Right lobe of liver (tissue), 4 donors: Measurements from ENCODE around the gene CEP44.

Experiments used
- POLR2A ChIP-seq: fragments of 450-650 bp; IDR thresholded peaks from one replicate; pipeline ENCODE4 v1.6.1; 2017; ENCODE audit warnings: antibody characterized with exemption, mild to moderate bottlenecking
- TF ChIP-seq, protein P1 (sequence below), 4 donors: fragments of 200-600 bp in 3 of 4; fragments of 450-650 bp in 1 of 4; IDR thresholded peaks; one replicate each; pipeline versions ENCODE4 v1.5.1 to v1.8.0; 2016 to 2022; ENCODE audit warnings: antibody characterized with exemption in 4 of 4, mild to moderate bottlenecking in 2 of 4
- donor health status: DM: no; HTN: no; CAD: no.
- donor health status: DM: no; HTN: no; CAD: no.
- donor health status: DM: no; HTN: yes; CAD: no.

DNA sequence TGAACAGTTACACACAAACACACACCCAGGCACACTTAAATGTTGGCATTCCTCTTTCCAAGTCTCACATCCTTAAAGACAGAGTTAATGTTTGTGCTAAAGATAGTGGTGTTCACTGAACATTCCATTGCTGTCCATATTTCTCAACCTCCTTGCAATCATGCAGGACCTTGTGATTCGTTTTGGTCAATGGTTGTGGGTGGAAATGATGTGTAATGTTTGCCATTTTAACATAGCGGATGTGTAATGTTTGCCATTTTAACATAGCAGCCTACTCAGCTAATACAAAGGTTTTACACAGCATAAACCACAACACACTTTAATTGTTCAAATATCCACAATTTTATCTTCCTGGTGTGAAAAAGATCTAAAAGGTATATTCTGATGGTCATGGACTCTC lies 93.9 kb downstream of the CEP44 start:
- TF ChIP-seq, protein P1, sequence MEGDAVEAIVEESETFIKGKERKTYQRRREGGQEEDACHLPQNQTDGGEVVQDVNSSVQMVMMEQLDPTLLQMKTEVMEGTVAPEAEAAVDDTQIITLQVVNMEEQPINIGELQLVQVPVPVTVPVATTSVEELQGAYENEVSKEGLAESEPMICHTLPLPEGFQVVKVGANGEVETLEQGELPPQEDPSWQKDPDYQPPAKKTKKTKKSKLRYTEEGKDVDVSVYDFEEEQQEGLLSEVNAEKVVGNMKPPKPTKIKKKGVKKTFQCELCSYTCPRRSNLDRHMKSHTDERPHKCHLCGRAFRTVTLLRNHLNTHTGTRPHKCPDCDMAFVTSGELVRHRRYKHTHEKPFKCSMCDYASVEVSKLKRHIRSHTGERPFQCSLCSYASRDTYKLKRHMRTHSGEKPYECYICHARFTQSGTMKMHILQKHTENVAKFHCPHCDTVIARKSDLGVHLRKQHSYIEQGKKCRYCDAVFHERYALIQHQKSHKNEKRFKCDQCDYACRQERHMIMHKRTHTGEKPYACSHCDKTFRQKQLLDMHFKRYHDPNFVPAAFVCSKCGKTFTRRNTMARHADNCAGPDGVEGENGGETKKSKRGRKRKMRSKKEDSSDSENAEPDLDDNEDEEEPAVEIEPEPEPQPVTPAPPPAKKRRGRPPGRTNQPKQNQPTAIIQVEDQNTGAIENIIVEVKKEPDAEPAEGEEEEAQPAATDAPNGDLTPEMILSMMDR (IDR thresholded peaks at IDR 0.05), result no peak
- no peak for TF ChIP-seq POLR2A
